ENCODE data around the gene CARD11. TPM values are rescaled to one million over a fixed set of nuclear protein-coding genes. Genes with fewer than 3 reads are reported as not detected.
"Not testable (repeated sequence)": the region's sequence is repeated elsewhere in the genome, so short reads cannot be mapped to it uniquely, and the experiment has no call there.

CARD11 gene
- total RNA-seq, 1 donor from 2014 or later = 0.16 TPM

GRCh38 chr7:3055626-3056025, 12.0 kb upstream of the CARD11 start:
- Histone ChIP-seq H3K27me3 (ENCODE audit: low read depth) (peaks cover 47% of the 10 kb centered on the region), H3K4me1 (no peaks in the 10 kb centered on the region), H3K4me3 (no peak overlapping the region), H3K27ac (replicated peaks) (no peak overlapping the region), H3K9me3 (replicated peaks) (peaks cover 32% of the 10 kb centered on the region), H3K36me3 (no peaks in the 10 kb centered on the region)
- no peak for DNase-seq
- intact Hi-C loops (cut with micrococcal nuclease) = no loop called here
- no peak for TF ChIP-seq CTCF (IDR thresholded peaks at IDR 0.05; ENCODE audit: borderline replicate concordance)

GRCh38 chr7:3042861-3043489, 692 bp downstream of the CARD11 start:
- Histone ChIP-seq H3K9me3 (replicated peaks) (no peaks in the 10 kb centered on the region), H3K27ac (replicated peaks) (no peak overlapping the region), H3K4me1 (no peaks in the 10 kb centered on the region), H3K36me3 (no peaks in the 10 kb centered on the region), H3K4me3 (no peak overlapping the region), H3K27me3 (ENCODE audit: low read depth) (peaks cover 54% of the 10 kb centered on the region)
- TF ChIP-seq CTCF (IDR thresholded peaks at IDR 0.05; ENCODE audit: borderline replicate concordance) = no peak
- intact Hi-C loops (cut with micrococcal nuclease) = no loop called here
- no peak for DNase-seq

- H3K36me3 ChIP-seq = no peaks in the 10 kb centered on the region
- intact Hi-C loops (cut with micrococcal nuclease) = no loop called here
- H3K27ac ChIP-seq (replicated peaks) = no peak overlapping the region
- no peaks in the 10 kb centered on the region for H3K9me3 ChIP-seq (replicated peaks)
- H3K27me3 ChIP-seq (ENCODE audit: low read depth) = peaks cover 52% of the 10 kb centered on the region
- H3K4me1 ChIP-seq = no peaks in the 10 kb centered on the region
- no peak for DNase-seq
- no peak overlapping the region for H3K4me3 ChIP-seq
- TF ChIP-seq CTCF (IDR thresholded peaks at IDR 0.05; ENCODE audit: borderline replicate concordance) = no peak
Measured at GRCh38 chr7:3041986-3042675, 1.5 kb downstream of the CARD11 start.

- Histone ChIP-seq H3K4me3 (no peak overlapping the region), H3K36me3 (no peaks in the 10 kb centered on the region), H3K27ac (replicated peaks) (no peak overlapping the region), H3K27me3 (ENCODE audit: low read depth) (peaks cover 34% of the 10 kb centered on the region), H3K9me3 (replicated peaks) (no peaks in the 10 kb centered on the region), H3K4me1 (no peaks in the 10 kb centered on the region)
- no peak for DNase-seq
- no peak for TF ChIP-seq CTCF (IDR thresholded peaks at IDR 0.05; ENCODE audit: borderline replicate concordance)
- intact Hi-C loops (cut with micrococcal nuclease) = no loop called here
Measured at GRCh38 chr7:3039787-3040186, 3.9 kb downstream of the CARD11 start.

- H3K4me1 ChIP-seq; intact Hi-C loops (cut with micrococcal nuclease); H3K4me3 ChIP-seq; H3K9me3 ChIP-seq (replicated peaks); H3K36me3 ChIP-seq; DNase-seq; H3K27ac ChIP-seq (replicated peaks): not testable (repeated sequence)
- peaks cover 16% of the 10 kb centered on the region for H3K27me3 ChIP-seq (ENCODE audit: low read depth)
Measured at GRCh38 chr7:3038011-3038410, 5.7 kb downstream of the CARD11 start.

- Histone ChIP-seq H3K4me3 (no peak overlapping the region), H3K36me3 (no peaks in the 10 kb centered on the region), H3K27ac (replicated peaks) (no peak overlapping the region), H3K9me3 (replicated peaks) (no peaks in the 10 kb centered on the region), H3K27me3 (ENCODE audit: low read depth) (peaks cover 8% of the 10 kb centered on the region), H3K4me1 (no peaks in the 10 kb centered on the region)
- no peak for TF ChIP-seq CTCF (IDR thresholded peaks at IDR 0.05; ENCODE audit: borderline replicate concordance)
- DNase-seq = no peak
- intact Hi-C loops (cut with micrococcal nuclease) = no loop called here
Measured at GRCh38 chr7:3037259-3037658, 6.4 kb downstream of the CARD11 start.

Data from left ventricle myocardium inferior (tissue), 1 donor.